GM12873 (cell line): ENCODE measurements around the gene RIMKLB.

Source experiments
- CTCF ChIP-seq: IDR thresholded peaks from 2 replicates; pipeline ENCODE4 v1.5.1; 2012; ENCODE audit warnings: low read depth, mild to moderate bottlenecking, moderate library complexity, low read length, control low read depth; ENCODE audit not compliant: insufficient read depth; ENCODE audit errors: missing control alignments

Gene RIMKLB

GRCh38 chr12:8677362-8677761, 20.4 kb upstream of the RIMKLB start:
- TF ChIP-seq CTCF = no peak

- no peak for TF ChIP-seq CTCF
Measured at GRCh38 chr12:8678661-8679111, 19.1 kb upstream of the RIMKLB start.

- TF ChIP-seq CTCF = no peak
Measured at GRCh38 chr12:8680533-8680932, 17.3 kb upstream of the RIMKLB start.

- TF ChIP-seq CTCF = no peak
Measured at GRCh38 chr12:8681129-8681884, 16.5 kb upstream of the RIMKLB start.

DNA sequence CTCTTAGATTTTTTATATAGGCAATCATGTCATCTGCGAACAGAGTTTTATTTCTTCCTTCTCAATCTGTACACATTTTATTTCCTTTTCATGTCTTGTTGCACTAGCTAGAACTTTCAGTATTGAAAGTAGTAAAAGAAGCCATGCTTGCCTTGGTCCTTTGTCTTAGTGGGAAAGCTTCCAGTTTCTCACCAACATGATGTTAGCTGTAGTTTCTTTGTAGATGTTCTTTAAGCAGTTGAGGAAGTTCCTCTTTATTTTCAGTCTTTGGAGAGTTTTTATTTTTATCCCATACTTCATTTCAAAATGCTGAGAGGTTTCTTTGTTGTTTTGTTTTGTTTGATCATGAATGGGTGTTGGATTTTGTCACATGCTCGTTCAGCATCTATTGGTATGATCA, 12.7 kb upstream of the RIMKLB start:
- no peak for TF ChIP-seq CTCF

DNA sequence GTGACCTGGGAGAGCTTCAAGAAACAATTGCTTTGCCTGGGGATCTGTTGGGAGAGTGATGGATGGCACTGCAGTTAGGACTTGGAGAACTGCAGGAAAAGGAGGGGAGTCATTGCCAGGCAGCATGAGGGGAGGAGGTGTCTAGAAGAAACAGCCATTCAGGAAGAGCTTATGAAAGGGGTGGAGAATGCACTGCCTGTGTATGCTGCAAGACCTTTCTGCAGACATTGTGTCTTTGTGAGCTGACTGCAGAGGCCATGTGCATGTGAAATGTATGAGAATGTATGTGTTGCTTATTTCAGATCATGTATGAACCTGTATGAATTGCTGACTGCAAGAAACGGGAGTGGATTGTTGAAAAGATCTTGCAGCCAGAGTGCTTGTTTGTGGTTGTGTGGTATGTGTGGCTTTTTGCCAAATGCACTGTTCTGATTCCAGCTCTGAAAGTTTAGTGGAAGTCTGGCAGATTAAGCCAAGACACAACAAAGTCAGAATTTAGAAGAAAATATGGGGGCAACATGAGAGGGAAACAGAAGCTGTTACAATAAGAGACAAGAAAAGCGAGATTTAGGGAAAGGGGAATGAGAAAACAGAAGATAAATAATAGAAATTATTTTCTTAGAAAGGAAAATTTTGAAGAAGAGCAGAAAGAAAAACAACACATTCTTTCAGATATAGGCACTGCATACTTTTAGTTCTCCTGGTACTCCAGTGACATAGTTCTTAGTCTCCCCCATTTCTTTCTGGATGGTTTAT, 9.8 kb upstream of the RIMKLB start:
- TF ChIP-seq CTCF = no peak

DNA sequence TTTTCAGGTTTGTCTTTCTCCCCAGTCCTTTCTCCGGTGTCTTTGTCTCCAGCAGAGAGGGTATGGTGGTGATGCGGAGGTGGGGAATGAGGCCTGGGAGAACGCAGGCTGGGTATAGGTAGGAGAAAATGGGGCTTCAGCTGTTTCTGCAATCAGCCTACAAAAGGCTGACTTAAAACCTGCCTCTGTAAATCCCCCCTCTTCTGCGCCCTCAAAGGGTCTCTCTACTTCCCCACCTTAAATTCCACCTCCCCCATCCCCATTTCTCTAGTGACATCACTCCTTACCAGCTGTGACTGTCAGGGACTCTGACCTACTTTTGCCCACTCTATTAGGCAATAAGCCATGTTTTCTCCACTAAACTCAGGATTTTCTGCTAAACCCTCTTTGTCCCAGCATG, 8.1 kb upstream of the RIMKLB start:
- TF ChIP-seq CTCF = no peak
